ENCODE results near the gene CPEB3. TPM values are rescaled to one million over a fixed set of nuclear protein-coding genes. Genes with fewer than 3 reads are reported as not detected.
"Not testable (repeated sequence)": the region's sequence is repeated elsewhere in the genome, so short reads cannot be mapped to it uniquely, and the experiment has no call there.

The CPEB3 gene
- total and polyA plus RNA-seq, 12 donors, result 1.6 to 13.4 (median 6.1) TPM

DNA sequence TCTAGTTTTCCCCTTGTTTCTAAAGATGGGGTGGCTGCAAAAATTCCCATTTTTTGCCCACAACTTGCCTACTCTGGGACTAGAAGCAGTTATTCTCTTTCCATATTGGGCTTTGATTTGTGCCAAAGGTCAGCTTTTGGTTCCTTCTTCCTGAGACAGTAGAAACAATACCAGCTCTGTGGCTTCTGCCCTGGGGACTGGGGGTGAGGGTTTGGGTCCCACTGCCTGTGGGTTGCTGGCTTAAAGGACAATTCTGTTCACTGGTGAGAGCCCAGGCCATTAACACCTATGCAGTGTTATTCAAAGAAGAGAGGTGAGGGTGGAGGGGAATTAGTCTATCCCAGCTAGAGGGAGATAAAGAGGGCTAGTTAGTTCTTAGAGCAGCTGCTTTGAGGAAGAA, 171.5 kb downstream of the CPEB3 start:
- H3K4me3 ChIP-seq, result no peak overlapping the region
- intact Hi-C loops (cut with DNase I), result no loop called here
- no peaks in the 10 kb centered on the region for H3K27me3 ChIP-seq
- H3K36me3 ChIP-seq (replicated peaks in 1 of 2), result no peaks in the 10 kb centered on the region
- H3K9me3 ChIP-seq (replicated peaks in 1 of 3), result no peaks in the 10 kb centered on the region
- H3K27ac ChIP-seq, result peak overlapping the region in 1 of 5 donors; percentile 30
- DNase-seq, result no peak
- no peak for TF ChIP-seq CTCF (IDR thresholded peaks at IDR 0.05)
- no peak for TF ChIP-seq POLR2A (IDR thresholded peaks at IDR 0.05)
- peaks cover 16 to 36% of the 10 kb centered on the region in 2 donors for H3K4me1 ChIP-seq (replicated peaks in 1 of 2)

DNA sequence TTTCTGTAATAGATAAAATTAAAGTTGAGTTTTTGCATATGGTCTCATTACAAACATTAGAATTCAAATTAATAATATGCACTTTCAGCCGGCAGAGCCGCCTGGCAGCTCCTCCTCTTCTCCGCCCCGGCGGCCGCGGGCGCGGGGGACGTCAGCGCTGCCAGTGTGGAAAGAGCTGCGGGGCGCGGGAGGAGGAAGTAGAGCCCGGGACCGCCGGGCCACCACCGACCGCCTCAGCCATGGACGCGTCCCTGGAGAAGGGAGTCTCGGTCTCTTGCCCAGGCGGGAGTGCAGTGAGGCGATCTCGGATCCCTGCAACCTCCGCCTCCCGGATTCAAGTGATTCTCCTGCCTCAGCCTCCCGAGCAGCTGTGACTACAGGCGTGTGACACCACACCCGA, 176.0 kb downstream of the CPEB3 start:
- 85 to 98% (median 91%) methylated on average over 15 to 29 of the region's 30 CpGs for WGBS, 4 donors
- H3K4me3 ChIP-seq; H3K36me3 ChIP-seq (replicated peaks in 1 of 2); H3K27me3 ChIP-seq; H3K9me3 ChIP-seq (replicated peaks in 1 of 3); H3K27ac ChIP-seq; DNase-seq; intact Hi-C loops (cut with DNase I): not testable (repeated sequence)
- H3K4me1 ChIP-seq (replicated peaks in 1 of 2), result peaks cover 0 to 43% of the 10 kb centered on the region in 2 donors

GRCh38 chr10:92113911-92114600, 176.8 kb downstream of the CPEB3 start:
- TF ChIP-seq CTCF (IDR thresholded peaks at IDR 0.05), result no peak
- TF ChIP-seq POLR2A (IDR thresholded peaks at IDR 0.05), result no peak
- intact Hi-C loops (cut with DNase I), result no loop called here
- no peak for DNase-seq
- 59 to 70% (median 65%) methylated on average over 4 of the region's 4 CpGs for WGBS, 4 donors
- no peak overlapping the region for H3K4me3 ChIP-seq
- H3K27ac ChIP-seq, result no peak overlapping the region
- H3K36me3 ChIP-seq (replicated peaks in 1 of 2), result no peaks in the 10 kb centered on the region
- no peaks in the 10 kb centered on the region for H3K27me3 ChIP-seq
- peaks cover 0 to 47% of the 10 kb centered on the region in 2 donors for H3K4me1 ChIP-seq (replicated peaks in 1 of 2)
- no peaks in the 10 kb centered on the region for H3K9me3 ChIP-seq (replicated peaks in 1 of 3)

DNA sequence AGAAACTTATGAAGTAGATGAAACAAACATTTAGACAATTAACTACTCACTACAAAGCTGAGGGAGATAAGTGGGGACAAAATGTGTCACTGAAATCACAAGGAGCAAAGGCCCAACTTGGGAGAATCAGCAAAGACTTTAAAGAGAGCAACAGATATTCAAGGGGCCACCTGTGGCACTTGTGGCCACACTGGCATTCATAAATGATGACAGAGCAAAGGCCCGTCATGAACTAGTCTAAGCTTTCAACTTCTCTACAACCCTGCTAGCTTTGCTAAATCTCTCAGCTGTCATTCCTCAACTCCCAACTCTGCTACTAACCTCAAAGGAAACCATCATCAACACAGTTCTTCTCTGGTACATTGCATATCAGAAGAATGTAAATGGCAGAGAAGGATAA, 178.4 kb downstream of the CPEB3 start:
- Histone ChIP-seq H3K36me3 (replicated peaks in 1 of 2) (no peaks in the 10 kb centered on the region), H3K27ac (no peak overlapping the region)
- intact Hi-C loops (cut with DNase I), result no loop called here

More for the DNA sequence above, 178.4 kb downstream of the CPEB3 start:
- Histone ChIP-seq H3K4me3 (no peak overlapping the region), H3K27me3 (no peaks in the 10 kb centered on the region), H3K9me3 (replicated peaks in 1 of 3) (no peaks in the 10 kb centered on the region), H3K4me1 (replicated peaks in 1 of 2) (peaks cover 13 to 58% of the 10 kb centered on the region in 2 donors)
- 78 to 87% (median 83%) methylated on average over 1 of the region's 1 CpG for WGBS, 4 donors
- no peak for TF ChIP-seq POLR2A (IDR thresholded peaks at IDR 0.05)
- TF ChIP-seq CTCF (IDR thresholded peaks at IDR 0.05), result no peak
- no peak for DNase-seq

Measured in adrenal gland (tissue), 12 donors.